HCT116 (cell line): ENCODE measurements around the gene PCK2. TPM values are rescaled to one million over a fixed set of nuclear protein-coding genes. Genes with fewer than 3 reads are reported as not detected.
A peak's percentile ranks its signal among the peaks of the same experiment; 100 is the strongest.

Experiments used
- ATAC-seq: fragments of 200-7000 bp; cut with Tn5 transposase; 2 replicates; pipeline ENCODE4 v1.9.1; 2020; ENCODE audit warnings: mild to moderate bottlenecking, moderate library complexity
- BruUV-seq: library from RNA; stranded (reverse); fragments of 400-500 nt; replicated peaks from 2 replicates; lab custom pipeline; 2021; lab: Mats Ljungman, UMichigan
- CTCF ChIA-PET: fragments of 300-600 bp; sonication (Branson Sonifier 250); formaldehyde crosslinking; loops from one replicate; lab custom pipeline; 2021; ENCODE audit warnings: antibody characterized with exemption; lab: Charles Lee
- POLR2A ChIA-PET: fragments of 300-600, 350-600 bp; sonication (Branson Sonifier 250); formaldehyde crosslinking; loops from one replicate; lab custom pipeline; 2021; ENCODE audit warnings: antibody characterized with exemption; lab: Charles Lee
- RAD21 ChIA-PET, 2 experiments: fragments of 300-600 bp; sonication (Branson Sonifier 250); formaldehyde crosslinking; loops; one replicate each; lab custom pipeline; 2023; ENCODE audit warnings: low total read pairs in 2 of 2; ENCODE audit not compliant: uncharacterized antibody in 2 of 2, unreplicated experiment in 2 of 2, low non-redundant PET in 1 of 2; lab: Charles Lee
- DNase-seq: peaks from one replicate; pipeline ENCODE4 v3.0.0-alpha.2; 2010; ENCODE audit warnings: low read depth, low spot score
- H2AFZ ChIP-seq: fragments of 200-600 bp; shearing (Covaris generic), sonication (generic); 2 replicates; pipeline ENCODE4 v1.6.1; 2017; ENCODE audit warnings: low read depth, mixed run types, mixed read lengths, antibody characterized with exemption, low read length; ENCODE audit not compliant: poor library complexity, severe bottlenecking
- H3K27ac ChIP-seq: 2 replicates; pipeline ENCODE4 v1.5.1; 2012; ENCODE audit warnings: low read depth, low read length
- H3K27me3 ChIP-seq: fragments of 200-600 bp; sonication (generic); 2 replicates; pipeline ENCODE4 v1.6.1; 2016; ENCODE audit warnings: mixed run types, low read length, mixed read lengths; ENCODE audit not compliant: insufficient read depth
- H3K36me3 ChIP-seq, 2 experiments: fragments of 200-500 bp in 1 of 2; fragments of 200-600 bp in 1 of 2; sonication (Bioruptor generic) in 1 of 2; sonication (generic) in 1 of 2; 2 replicates each; pipeline versions ENCODE4 v1.5.1 to v1.6.1; 2014 to 2016; ENCODE audit warnings: low read length in 2 of 2, inconsistent platforms in 1 of 2, mixed read lengths in 1 of 2, mixed run types in 1 of 2; ENCODE audit not compliant: insufficient read depth in 2 of 2, control insufficient read depth in 1 of 2
- H3K4me1 ChIP-seq, 2 experiments: fragments of 200-600 bp in 1 of 2; sonication (generic) in 1 of 2; 2 replicates each; pipeline versions ENCODE4 v1.5.1 to v1.6.1; 2012 to 2017; ENCODE audit warnings: low read length in 2 of 2, inconsistent platforms in 1 of 2, mild to moderate bottlenecking in 1 of 2, mixed read lengths in 1 of 2, mixed run types in 1 of 2, moderate library complexity in 1 of 2; ENCODE audit not compliant: insufficient read depth in 2 of 2, control insufficient read depth in 1 of 2
- H3K4me2 ChIP-seq: fragments of 200-600 bp; sonication (generic); 2 replicates; pipeline ENCODE4 v1.6.1; 2017; ENCODE audit warnings: mixed run types, low read length, mixed read lengths
- H3K4me3 ChIP-seq, 2 experiments: fragments of 200-600 bp in 1 of 2; sonication (generic) in 1 of 2; replicated peaks in 1 of 2; 2 replicates each; pipeline ENCODE4 v1.5.1; 2011 to 2016; ENCODE audit warnings: low read length in 2 of 2, control low read depth in 1 of 2, low read depth in 1 of 2, mild to moderate bottlenecking in 1 of 2, mixed read lengths in 1 of 2, mixed run types in 1 of 2
- H3K79me2 ChIP-seq: fragments of 200-600 bp; sonication (generic); 2 replicates; pipeline ENCODE4 v1.6.1; 2017; ENCODE audit warnings: mild to moderate bottlenecking, mixed run types, low read length, moderate library complexity, mixed read lengths; ENCODE audit not compliant: insufficient read depth
- H3K9ac ChIP-seq: fragments of 200-600 bp; sonication (generic); 2 replicates; pipeline ENCODE4 v1.6.1; 2016; ENCODE audit warnings: low read length, mixed read lengths
- H3K9me2 ChIP-seq: fragments of 200-600 bp; sonication (generic), shearing (Covaris generic); 2 replicates; pipeline ENCODE4 v1.6.1; 2017; ENCODE audit warnings: mixed run types, mild to moderate bottlenecking, moderate library complexity; ENCODE audit not compliant: insufficient read depth
- H3K9me3 ChIP-seq, 2 experiments: fragments of 200-500 bp in 1 of 2; fragments of 200-600 bp in 1 of 2; sonication (Bioruptor generic) in 1 of 2; sonication (generic) in 1 of 2; 2 replicates each; pipeline ENCODE4 v1.6.1; 2014 to 2017; ENCODE audit warnings: low read length in 2 of 2, mixed read lengths in 2 of 2, inconsistent platforms in 1 of 2, low read depth in 1 of 2, mild to moderate bottlenecking in 1 of 2, mixed run types in 1 of 2, moderate library complexity in 1 of 2; ENCODE audit not compliant: control insufficient read depth in 1 of 2, insufficient read depth in 1 of 2
- H4K20me1 ChIP-seq: fragments of 200-600 bp; sonication (generic), shearing (Covaris generic); 2 replicates; pipeline ENCODE4 v1.6.1; 2017; ENCODE audit warnings: mixed run types, mild to moderate bottlenecking, moderate library complexity; ENCODE audit not compliant: insufficient read depth
- CBX3 ChIP-seq: IDR thresholded peaks from 2 replicates; pipeline ENCODE4 v1.6.1; 2012; ENCODE audit warnings: low read depth
- EGR1 ChIP-seq: IDR thresholded peaks from 2 replicates; pipeline ENCODE4 v1.6.1; 2012; ENCODE audit warnings: low read depth
- ELF1 ChIP-seq: IDR thresholded peaks from 2 replicates; pipeline ENCODE4 v1.6.1; 2012; ENCODE audit warnings: low read depth, borderline replicate concordance
- EZH2 ChIP-seq: fragments of 200-600 bp; sonication (generic); IDR thresholded peaks from 2 replicates; pipeline ENCODE4 v1.6.1; 2017; ENCODE audit warnings: antibody characterized with exemption, mixed run types
- POLR2A ChIP-seq: IDR thresholded peaks from 2 replicates; pipeline ENCODE4 v1.7.0; 2011; ENCODE audit warnings: borderline replicate concordance; ENCODE audit not compliant: insufficient read depth, insufficient read length; ENCODE audit errors: extremely low read depth
- RAD21 ChIP-seq: IDR thresholded peaks from 2 replicates; pipeline ENCODE4 v1.6.1; 2012; ENCODE audit warnings: low read depth, mild to moderate bottlenecking
- SIN3A ChIP-seq: IDR thresholded peaks from 2 replicates; pipeline ENCODE4 v1.6.1; 2012; ENCODE audit warnings: low read depth
- SRF ChIP-seq: IDR thresholded peaks from 2 replicates; pipeline ENCODE4 v1.6.1; 2012; ENCODE audit warnings: low read depth
- TCF7L2 ChIP-seq: IDR thresholded peaks from 2 replicates; pipeline ENCODE4 v1.7.0; 2011; ENCODE audit warnings: borderline replicate concordance, inconsistent platforms; ENCODE audit not compliant: insufficient read depth, insufficient read length; ENCODE audit errors: extremely low read depth
- YY1 ChIP-seq: IDR thresholded peaks from 2 replicates; pipeline ENCODE4 v1.6.1; 2011; ENCODE audit warnings: low read length, low read depth, moderate library complexity, mild to moderate bottlenecking; ENCODE audit not compliant: insufficient replicate concordance; ENCODE audit errors: extremely low read depth
- ZFX ChIP-seq: fragments of 450-650 bp; IDR thresholded peaks from 2 replicates; pipeline ENCODE4 v1.6.1; 2017
- intact Hi-C: fragments of 100-400 bp; cut with micrococcal nuclease; formaldehyde crosslinking; loops from 2 replicates; pipeline ENCODE4 v1.10.0; 2022
- total RNA-seq: library from RNA; stranded (reverse); gene quantifications from one replicate; pipeline ENCODE4 v1.2.1, GENCODE V29; 2021; ENCODE audit not compliant: unreplicated experiment
- TF ChIP-seq, protein P1 (sequence below): IDR thresholded peaks from 2 replicates; pipeline ENCODE4 v1.6.1; 2012
- TF ChIP-seq, protein P2 (sequence below): IDR thresholded peaks from 2 replicates; pipeline ENCODE4 v1.6.1; 2011; ENCODE audit warnings: mild to moderate bottlenecking, low read length, moderate library complexity; ENCODE audit not compliant: insufficient replicate concordance; ENCODE audit errors: extremely low read depth

PCK2 gene
- total RNA-seq, 1 experiment from 2014 or later, result 94.1 TPM

DNA sequence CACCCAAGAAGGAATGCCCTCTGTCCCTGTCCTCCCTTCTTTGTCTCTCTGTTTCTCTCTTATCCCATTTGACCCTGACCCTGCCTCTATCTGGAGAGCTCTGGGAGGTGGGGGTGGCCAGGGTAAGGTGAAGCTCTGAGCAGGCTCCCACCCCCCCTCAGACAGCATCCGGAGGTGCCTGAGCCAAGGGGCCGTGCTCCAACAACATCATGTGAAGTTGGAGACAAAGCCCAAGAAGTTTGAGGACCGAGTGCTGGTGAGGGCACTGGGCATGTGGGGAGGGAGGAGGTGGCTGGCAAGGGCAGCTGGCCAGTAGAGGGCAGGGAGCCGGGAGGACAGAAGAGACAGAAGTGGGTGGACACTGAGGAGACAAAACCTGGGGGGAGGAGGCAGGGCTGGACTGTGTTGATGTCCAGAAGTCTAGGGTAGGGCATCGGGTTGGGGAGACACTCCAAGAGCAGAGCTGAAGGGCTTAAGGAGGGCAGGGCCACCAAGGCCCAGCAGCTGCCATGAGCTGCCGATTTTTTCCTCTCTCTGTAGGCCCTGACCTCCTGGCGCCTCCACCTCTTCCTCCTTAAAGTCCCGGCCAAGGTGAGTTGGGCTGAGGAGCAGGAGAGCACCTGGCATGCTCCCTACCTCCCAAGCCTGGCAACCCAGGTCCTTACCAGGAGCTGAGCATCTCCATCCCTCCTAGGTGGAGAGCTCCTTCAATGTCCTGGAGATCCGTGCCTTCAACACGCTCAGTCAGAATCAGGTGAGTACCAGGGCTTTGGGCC, 40.4 kb upstream of the PCK2 start:
- intact Hi-C loops, result no loop called here
- H3K4me2 ChIP-seq, result peak overlapping the region; percentile 97
- H3K27me3 ChIP-seq, result no peaks in the 10 kb centered on the region
- ChIA-PET CTCF (interaction anchor here (1.8 to 5.7 kb wide), 2 partner anchors 55 to 244 kb away, joined by 5 to 116 read pairs; no protein-coding TSS in a partner anchor), POLR2A (interaction anchor here (0.6 to 1.1 kb wide), 2 partner anchors 8 to 61 kb away, joined by 3 to 4 read pairs; partner anchors contain the start of genes DCAF11 and NRL), RAD21 (no interaction called here)
- H3K9ac ChIP-seq, result no peak overlapping the region
- no TSS peak for BruUV-seq
- ATAC-seq, result no peak
- H3K9me3 ChIP-seq, result no peaks in the 10 kb centered on the region
- H3K79me2 ChIP-seq, result no peaks in the 10 kb centered on the region
- no peak overlapping the region for H2AFZ ChIP-seq
- H3K27ac ChIP-seq, result no peak overlapping the region
- TF ChIP-seq YY1, result no peak
- no peak for TF ChIP-seq EGR1
- TF ChIP-seq, protein P1, sequence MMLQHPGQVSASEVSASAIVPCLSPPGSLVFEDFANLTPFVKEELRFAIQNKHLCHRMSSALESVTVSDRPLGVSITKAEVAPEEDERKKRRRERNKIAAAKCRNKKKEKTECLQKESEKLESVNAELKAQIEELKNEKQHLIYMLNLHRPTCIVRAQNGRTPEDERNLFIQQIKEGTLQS, result no peak
- no peak for TF ChIP-seq ZFX
- TF ChIP-seq EZH2, result no peak
- TF ChIP-seq RAD21, result no peak
- TF ChIP-seq CBX3, result no peak
- peaks cover 6 to 25% of the 10 kb centered on the region in 2 experiments; a peak in 3 of 4 replicates for H3K4me1 ChIP-seq
- H3K36me3 ChIP-seq, result no peaks in the 10 kb centered on the region
- no peak overlapping the region for H3K4me3 ChIP-seq
- no peak for DNase-seq
- H3K9me2 ChIP-seq, result no peaks in the 10 kb centered on the region
- H4K20me1 ChIP-seq, result no peaks in the 10 kb centered on the region

DNA sequence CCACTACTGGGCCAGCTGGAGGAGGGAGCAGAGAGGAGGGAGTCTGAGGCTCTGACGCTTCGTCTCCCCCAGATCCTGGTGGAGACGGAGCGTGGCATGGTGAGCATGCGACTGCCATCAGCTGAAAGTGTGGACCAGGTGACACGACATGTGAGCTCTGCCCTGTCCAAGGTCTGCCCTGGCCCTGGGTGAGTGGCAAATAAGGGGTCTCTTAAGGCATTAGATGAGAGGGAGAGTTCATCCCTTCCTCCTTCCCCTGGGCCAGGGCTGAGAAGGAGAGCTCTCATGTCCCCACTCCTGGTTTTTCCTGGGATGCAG, 39.8 kb upstream of the PCK2 start:
- ChIA-PET POLR2A (interaction anchor here (0.6 to 1.1 kb wide), 2 partner anchors 8 to 60 kb away, joined by 3 to 4 read pairs; partner anchors contain the start of genes DCAF11 and NRL), CTCF (interaction anchor here (1.8 to 5.7 kb wide), 2 partner anchors 54 to 243 kb away, joined by 5 to 116 read pairs; no protein-coding TSS in a partner anchor), RAD21 (no interaction called here)
- no peaks in the 10 kb centered on the region for H3K36me3 ChIP-seq
- no peaks in the 10 kb centered on the region for H3K9me3 ChIP-seq
- intact Hi-C loops, result no loop called here
- no peaks in the 10 kb centered on the region for H4K20me1 ChIP-seq
- ATAC-seq, result no peak
- BruUV-seq, result no TSS peak
- H3K4me1 ChIP-seq, result peaks cover 6 to 25% of the 10 kb centered on the region in 2 experiments; a peak in 3 of 4 replicates
- no peak overlapping the region for H2AFZ ChIP-seq
- no peak overlapping the region for H3K27ac ChIP-seq
- no peaks in the 10 kb centered on the region for H3K27me3 ChIP-seq
- H3K4me3 ChIP-seq, result no peak overlapping the region
- no peak overlapping the region for H3K4me2 ChIP-seq
- no peak for DNase-seq
- H3K9me2 ChIP-seq, result no peaks in the 10 kb centered on the region
- H3K79me2 ChIP-seq, result no peaks in the 10 kb centered on the region
- H3K9ac ChIP-seq, result no peak overlapping the region
- TF ChIP-seq SIN3A (no peak), POLR2A (no peak), TCF7L2 (no peak), CBX3 (no peak), EGR1 (no peak), SRF (no peak), ELF1 (no peak), RAD21 (no peak), EZH2 (no peak)
- TF ChIP-seq, protein P1, result no peak
- TF ChIP-seq, protein P2, sequence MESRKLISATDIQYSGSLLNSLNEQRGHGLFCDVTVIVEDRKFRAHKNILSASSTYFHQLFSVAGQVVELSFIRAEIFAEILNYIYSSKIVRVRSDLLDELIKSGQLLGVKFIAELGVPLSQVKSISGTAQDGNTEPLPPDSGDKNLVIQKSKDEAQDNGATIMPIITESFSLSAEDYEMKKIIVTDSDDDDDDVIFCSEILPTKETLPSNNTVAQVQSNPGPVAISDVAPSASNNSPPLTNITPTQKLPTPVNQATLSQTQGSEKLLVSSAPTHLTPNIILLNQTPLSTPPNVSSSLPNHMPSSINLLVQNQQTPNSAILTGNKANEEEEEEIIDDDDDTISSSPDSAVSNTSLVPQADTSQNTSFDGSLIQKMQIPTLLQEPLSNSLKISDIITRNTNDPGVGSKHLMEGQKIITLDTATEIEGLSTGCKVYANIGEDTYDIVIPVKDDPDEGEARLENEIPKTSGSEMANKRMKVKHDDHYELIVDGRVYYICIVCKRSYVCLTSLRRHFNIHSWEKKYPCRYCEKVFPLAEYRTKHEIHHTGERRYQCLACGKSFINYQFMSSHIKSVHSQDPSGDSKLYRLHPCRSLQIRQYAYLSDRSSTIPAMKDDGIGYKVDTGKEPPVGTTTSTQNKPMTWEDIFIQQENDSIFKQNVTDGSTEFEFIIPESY, result no peak
